NCI-H748 (cell line): ENCODE results near the gene HAGHL.
"Not testable (repeated sequence)": the region's sequence is repeated elsewhere in the genome, so short reads cannot be mapped to it uniquely, and the experiment has no call there.

Experiments used
- DNase-seq: peaks from one replicate; lab custom pipeline; 2025; ENCODE audit not compliant: unreplicated experiment; lab: John Stamatoyannopoulos, UW

The HAGHL gene

GRCh38 chr16:751152-752006, 24.5 kb downstream of the HAGHL start:
- DNase-seq: no peak

- no peak for DNase-seq
Measured at GRCh38 chr16:752007-752312, 25.1 kb downstream of the HAGHL start.

GRCh38 chr16:754121-754607, 27.3 kb downstream of the HAGHL start:
- DNase-seq: not testable (repeated sequence)

- no peak for DNase-seq
Measured at GRCh38 chr16:754656-755055, 27.8 kb downstream of the HAGHL start.

- DNase-seq: no peak
Measured at GRCh38 chr16:756428-756827, 29.5 kb downstream of the HAGHL start.

GRCh38 chr16:759110-759910, 32.4 kb downstream of the HAGHL start:
- no peak for DNase-seq

GRCh38 chr16:760065-760464, 33.2 kb downstream of the HAGHL start:
- DNase-seq: no peak

- DNase-seq: no peak
Measured at GRCh38 chr16:760545-761343, 33.8 kb downstream of the HAGHL start, which contains the start of gene MSLN. MSLN (plus strand) TSS chr16:760734; CDS start chr16:762681, 1,947 bp downstream.

GRCh38 chr16:761625-762513, 35.0 kb downstream of the HAGHL start:
- DNase-seq: no peak

GRCh38 chr16:762595-763268, 35.8 kb downstream of the HAGHL start:
- no peak for DNase-seq

GRCh38 chr16:763369-764183, 36.7 kb downstream of the HAGHL start:
- DNase-seq: no peak

- DNase-seq: no peak
Measured at GRCh38 chr16:764184-764750, 37.4 kb downstream of the HAGHL start.

- no peak for DNase-seq
Measured at GRCh38 chr16:764848-765487, 38.1 kb downstream of the HAGHL start.

GRCh38 chr16:765488-765865, 38.6 kb downstream of the HAGHL start:
- DNase-seq: no peak

- DNase-seq: no peak
Measured at GRCh38 chr16:766008-766819, 39.3 kb downstream of the HAGHL start.

- DNase-seq: no peak
Measured at GRCh38 chr16:766820-767640, 40.1 kb downstream of the HAGHL start.
